Lung (tissue), 13 donors: ENCODE results near the gene MERTK. TPM values are rescaled to one million over a fixed set of nuclear protein-coding genes. Genes with fewer than 3 reads are reported as not detected.
A peak's percentile ranks its signal among the peaks of the same experiment; 100 is the strongest.

Experiments
- ATAC-seq: fragments of 200-7000 bp; cut with Tn5 transposase; one replicate; pipeline ENCODE4 v1.9.1; 2020; ENCODE audit warnings: moderate number of reproducible peaks; ENCODE audit not compliant: insufficient read depth, low FRiP score
- DNase-seq, 3 donors: peaks; one replicate each; pipeline ENCODE4 v3.0.0-alpha.2; 2013 to 2017
- H3K27ac ChIP-seq, 2 donors: one replicate each; pipeline ENCODE4 v1.5.1; 2013; ENCODE audit warnings: mild to moderate bottlenecking in 2 of 2, moderate library complexity in 2 of 2, control low read depth in 1 of 2, inconsistent platforms in 1 of 2, low read depth in 1 of 2, low read length in 1 of 2
- H3K27me3 ChIP-seq, 3 donors: one replicate each; pipeline ENCODE4 v1.5.1; 2013; ENCODE audit warnings: low read length in 2 of 3; ENCODE audit not compliant: control insufficient read depth in 3 of 3, insufficient read depth in 3 of 3
- H3K36me3 ChIP-seq, 4 donors: one replicate each; pipeline ENCODE4 v1.5.1; 2013; ENCODE audit warnings: low read length in 4 of 4, mild to moderate bottlenecking in 1 of 4, moderate library complexity in 1 of 4; ENCODE audit not compliant: control insufficient read depth in 4 of 4, insufficient read depth in 4 of 4
- H3K4me1 ChIP-seq, 5 donors: one replicate each; pipeline ENCODE4 v1.5.1; 2013; ENCODE audit warnings: low read length in 5 of 5, mild to moderate bottlenecking in 2 of 5, moderate library complexity in 1 of 5; ENCODE audit not compliant: control insufficient read depth in 5 of 5, insufficient read depth in 5 of 5
- H3K4me3 ChIP-seq: one replicate; pipeline ENCODE4 v1.5.1; 2013; ENCODE audit warnings: mild to moderate bottlenecking, control low read depth, moderate library complexity
- H3K9ac ChIP-seq, 2 donors: one replicate each; pipeline ENCODE4 v1.5.1; 2013; ENCODE audit warnings: low read length in 2 of 2, control low read depth in 1 of 2; ENCODE audit not compliant: insufficient read depth in 1 of 2
- H3K9me3 ChIP-seq, 4 donors: one replicate each; pipeline ENCODE4 v1.5.1; 2013; ENCODE audit warnings: low read length in 3 of 4, mild to moderate bottlenecking in 1 of 4, moderate library complexity in 1 of 4; ENCODE audit not compliant: control insufficient read depth in 4 of 4, insufficient read depth in 3 of 4
- CTCF ChIP-seq: IDR thresholded peaks from 2 replicates; pipeline ENCODE4 v1.5.1; 2012; ENCODE audit warnings: mild to moderate bottlenecking; ENCODE audit errors: control extremely low read depth, extremely low read depth
- WGBS, 2 donors: extraction: QIAGEN DNeasy Blood & Tissue Kit; methylation state at CpG; one replicate each; pipeline ENCODE4 v1.1.7; 2013; 5-methylcytosine and 5-hydroxymethylcytosine counted together
- polyA plus RNA-seq, 2 donors: library from polyadenylated mRNA; stranded (reverse); fragments of 200-250 nt; gene quantifications; one replicate each; pipeline ENCODE4 v1.2.1, GENCODE V29; 2013
- small RNA-seq: library from RNA; depleted of rRNA; stranded (forward); fragments of <200 nt; gene quantifications from one replicate; pipeline ENCODE3, GENCODE V24; 2014; ENCODE audit warnings: low replicate concordance
- total RNA-seq, 2 donors: library from RNA; depleted of rRNA in 1 of 2; stranded (reverse); fragments of >200 nt in 1 of 2; gene quantifications; one replicate each; pipeline ENCODE4 v1.2.1, GENCODE V29; 2014 to 2021
- donor health status: control.
- donor health status: control.
- donor health status: Bipolar disorder and iron deficiency.
- donor health status: healthy.
- donor health status: DM: yes; HTN: yes; CAD: no.

The MERTK gene
- total and polyA plus RNA-seq, 4 donors = 5.5 to 33.1 (median 22.4) TPM

GRCh38 chr2:112075490-112076260, 177.3 kb downstream of the MERTK start:
- ATAC-seq = no peak
- Histone ChIP-seq H3K36me3 (peaks cover 2 to 19% (median 11%) of the 10 kb centered on the region in 4 donors), H3K9me3 (no peaks in the 10 kb centered on the region)

GRCh38 chr2:112077814-112078213, 179.4 kb downstream of the MERTK start:
- WGBS, 2 donors = 84 to 100% methylated on average over 1 of the region's 1 CpG
- peaks cover 7 to 25% (median 13%) of the 10 kb centered on the region in 4 donors for H3K36me3 ChIP-seq

More at GRCh38 chr2:112075490-112076260, 177.3 kb downstream of the MERTK start:
- H3K4me3 ChIP-seq = no peak overlapping the region
- TF ChIP-seq CTCF = no peak
- no peak overlapping the region for H3K9ac ChIP-seq
- H3K27ac ChIP-seq = peak overlapping the region in 1 of 2 donors; percentile 72
- H3K27me3 ChIP-seq = no peaks in the 10 kb centered on the region
- 60 to 70% methylated on average over 8 of the region's 8 CpGs for WGBS, 2 donors
- DNase-seq = no peak
- peaks cover 0 to 2% (median 0%) of the 10 kb centered on the region in 5 donors for H3K4me1 ChIP-seq

More at GRCh38 chr2:112077814-112078213, 179.4 kb downstream of the MERTK start:
- no peak overlapping the region for H3K27ac ChIP-seq
- H3K9me3 ChIP-seq = no peaks in the 10 kb centered on the region
- no peak overlapping the region for H3K9ac ChIP-seq
- no peak for DNase-seq
- peaks cover 0 to 14% (median 2%) of the 10 kb centered on the region in 5 donors for H3K4me1 ChIP-seq
- no peak for ATAC-seq
- no peak for TF ChIP-seq CTCF
- no peaks in the 10 kb centered on the region for H3K27me3 ChIP-seq
- no peak overlapping the region for H3K4me3 ChIP-seq

Small RNAs within 50 kb of the gene (small RNA-seq; reads per million reads assigned to genes)
- gene RN7SL297P = not detected

Other genes with a start within 250 kb of the MERTK start
- gene ANAPC1, start 14.4 kb upstream of the MERTK start, total RNA-seq = 10 to 100 TPM; 36.3 to 64.4 TPM
- 1 to 10 TPM; 6.6 to 9.0 TPM for gene ANAPC1, start 14.4 kb upstream of the MERTK start, polyA plus RNA-seq
- gene TMEM87B, start 156.7 kb downstream of the MERTK start, total RNA-seq = 10 to 100 TPM; 21.8 to 26.4 TPM
- gene TMEM87B, start 156.7 kb downstream of the MERTK start, polyA plus RNA-seq = 10 to 100 TPM; 11.2 to 14.4 TPM
- 1 to 10 TPM; 2.7 to 7.0 TPM for gene FBLN7, start 239.8 kb downstream of the MERTK start, total RNA-seq
- gene FBLN7, start 239.8 kb downstream of the MERTK start, polyA plus RNA-seq = 1 to 10 TPM in 1 of 2 donors, under 1 TPM in 1; 0.77 to 1.0 TPM